GM18499 (cell line): ENCODE measurements around the gene RPL14.
A peak's percentile ranks its signal among the peaks of the same experiment; 100 is the strongest.
"Not testable (repeated sequence)": the region's sequence is repeated elsewhere in the genome, so short reads cannot be mapped to it uniquely, and the experiment has no call there.

Experiments
- ATAC-seq: cut with Tn5 transposase; IDR thresholded peaks from one replicate; pipeline ENCODE4 v1.9.1; 2021; ENCODE audit warnings: moderate number of reproducible peaks; ENCODE audit not compliant: insufficient read depth, unreplicated experiment

RPL14 gene

DNA sequence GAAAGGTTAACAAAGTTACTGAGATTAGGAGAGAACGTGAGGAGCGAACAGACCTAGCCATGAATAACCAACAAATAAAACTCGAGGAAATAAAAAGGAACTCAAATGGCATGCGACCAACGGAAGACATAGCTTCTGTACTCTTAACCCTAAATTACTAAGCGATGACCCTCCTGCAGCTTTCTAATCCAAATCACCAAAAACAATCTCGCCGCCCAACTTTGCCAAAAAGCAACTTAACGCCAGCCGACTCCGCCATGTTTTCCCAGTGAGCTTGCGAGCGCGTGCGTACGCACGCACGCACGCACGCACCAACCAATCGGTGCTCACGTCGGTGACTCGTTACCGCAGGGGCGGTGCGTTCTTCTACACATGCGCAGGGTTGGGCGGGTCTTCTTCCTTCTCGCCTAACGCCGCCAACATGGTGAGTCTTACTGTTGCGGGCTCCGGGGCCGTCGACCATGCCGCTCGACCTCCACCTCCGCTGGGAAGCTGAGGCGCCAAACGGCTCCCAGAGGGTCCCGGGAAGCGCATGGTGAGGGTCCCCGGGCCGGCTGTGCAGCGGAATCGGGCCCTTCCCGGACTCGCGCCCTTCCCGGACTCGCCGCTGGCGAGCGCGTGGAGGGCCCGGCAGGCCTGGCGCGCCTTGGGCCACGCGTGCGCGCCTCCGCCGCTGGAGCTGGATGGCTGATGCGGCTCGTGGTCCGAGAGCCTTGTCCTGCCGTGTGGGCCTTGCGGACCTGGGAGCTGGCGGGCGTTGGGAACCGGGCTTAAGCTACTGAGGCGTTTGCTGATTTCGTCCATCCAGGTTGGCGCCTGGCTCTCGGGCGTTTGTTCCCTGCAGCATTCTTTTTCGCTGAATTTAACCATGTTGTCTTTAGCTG is at the start of gene RPL14:
RPL14 (plus strand) TSS at position 400 of the 884 bp plus-strand sequence; CDS start at position 533, 133 bp downstream.
- ATAC-seq: peak; percentile 39

DNA sequence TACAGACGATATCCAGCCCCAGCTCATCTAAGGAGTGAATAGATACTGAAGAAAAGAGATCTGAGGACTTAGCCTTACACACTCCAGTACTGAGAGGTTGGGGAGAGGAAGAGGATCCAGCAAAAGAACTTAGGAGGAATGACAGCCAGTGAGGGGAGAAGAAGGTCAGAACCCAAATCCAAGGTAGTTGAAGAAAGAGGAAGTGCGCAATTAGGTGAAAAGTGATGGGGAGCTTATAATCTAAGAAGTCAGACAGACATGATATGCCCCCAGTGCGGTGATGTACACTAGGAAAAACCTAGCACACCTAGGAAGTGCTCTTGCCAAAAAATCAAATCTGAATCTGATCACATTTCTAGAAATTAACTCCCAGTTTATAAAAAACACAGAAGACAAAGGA is 49.5 kb upstream of the RPL14 start:
- no peak for ATAC-seq

GRCh38 chr3:40414270-40414669 is 42.9 kb upstream of the RPL14 start:
- ATAC-seq: no peak

- no peak for ATAC-seq
Observed at GRCh38 chr3:40417845-40418543, 39.1 kb upstream of the RPL14 start.

GRCh38 chr3:40422861-40423260 is 34.3 kb upstream of the RPL14 start:
- ATAC-seq: no peak

DNA sequence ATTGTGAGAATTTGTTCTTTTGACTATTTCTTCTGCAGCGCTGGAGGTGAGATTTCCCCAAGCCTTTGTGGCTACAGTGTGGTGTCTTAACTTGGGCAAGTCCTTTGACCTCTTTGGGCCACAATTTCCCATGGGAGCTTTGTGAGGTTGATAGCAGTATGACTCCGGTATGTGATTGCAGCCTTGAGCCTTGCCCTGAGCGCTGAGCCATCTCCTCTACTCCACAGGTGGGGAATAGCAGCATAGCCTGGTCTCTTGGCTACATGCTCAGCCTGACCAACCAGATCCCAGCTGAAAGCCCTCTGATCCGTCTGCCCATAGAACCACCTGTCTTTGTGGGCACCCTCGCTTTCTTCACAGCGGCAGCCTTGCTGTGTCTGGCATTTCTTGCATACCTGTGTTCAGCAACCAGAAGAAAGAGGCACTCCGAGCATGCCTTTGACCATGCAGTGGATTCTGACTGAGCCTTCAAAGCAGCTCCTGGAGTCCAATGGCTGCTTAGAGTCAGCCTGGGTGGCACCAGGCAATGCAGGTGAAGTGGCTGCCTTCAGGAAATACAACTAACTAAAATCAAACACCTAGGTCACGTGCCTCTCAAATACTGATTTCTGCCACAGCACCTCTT is 30.0 kb upstream of the RPL14 start:
- no peak for ATAC-seq

DNA sequence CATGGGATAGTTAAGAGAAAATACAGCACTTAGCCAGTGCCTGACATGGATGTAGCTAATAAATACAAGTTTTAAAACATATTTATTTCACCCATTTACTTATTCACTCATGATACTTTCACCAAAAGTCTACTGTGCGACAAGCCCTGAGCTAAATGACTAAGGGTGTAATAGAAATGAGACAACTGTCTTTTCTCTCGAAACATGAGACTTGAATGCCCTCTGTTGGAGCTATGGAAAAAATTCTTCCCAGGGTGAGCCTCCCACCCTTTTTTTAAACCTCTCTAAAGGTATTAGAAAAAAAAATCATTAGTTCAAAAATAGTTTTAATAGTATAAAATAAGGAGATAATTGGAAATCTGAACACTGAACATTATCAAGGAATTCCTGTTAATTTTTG is 24.3 kb upstream of the RPL14 start:
- no peak for ATAC-seq

DNA sequence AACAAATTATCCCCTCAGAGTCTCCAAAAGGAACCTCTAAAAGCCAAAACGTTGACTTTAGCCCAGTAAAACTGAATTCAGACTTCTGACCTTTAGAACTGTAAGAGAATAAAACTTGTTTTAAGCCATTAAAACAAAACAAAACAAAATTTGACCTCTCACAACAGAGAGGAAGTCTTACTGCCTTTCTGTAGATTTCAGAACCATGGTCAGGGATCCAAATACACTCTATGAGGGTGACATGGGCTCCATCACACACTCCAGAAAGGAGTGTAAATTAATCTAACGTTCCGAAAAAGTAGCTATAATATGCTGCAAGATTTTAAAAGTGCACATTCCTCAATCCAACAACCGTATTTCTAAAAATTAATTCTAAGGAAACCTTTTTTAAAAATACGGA is 19.2 kb upstream of the RPL14 start:
- ATAC-seq: no peak

GRCh38 chr3:40445062-40445461 is 12.1 kb upstream of the RPL14 start:
- no peak for ATAC-seq

GRCh38 chr3:40445880-40446279 is 11.3 kb upstream of the RPL14 start:
- ATAC-seq: no peak

- ATAC-seq: no peak
Observed at GRCh38 chr3:40450438-40450837, 6.7 kb upstream of the RPL14 start.

- ATAC-seq: no peak
Observed at GRCh38 chr3:40451551-40451950, 5.6 kb upstream of the RPL14 start.

- no peak for ATAC-seq
Observed at GRCh38 chr3:40452057-40452456, 5.1 kb upstream of the RPL14 start.

GRCh38 chr3:40452562-40452875 is 4.6 kb upstream of the RPL14 start:
- no peak for ATAC-seq

DNA sequence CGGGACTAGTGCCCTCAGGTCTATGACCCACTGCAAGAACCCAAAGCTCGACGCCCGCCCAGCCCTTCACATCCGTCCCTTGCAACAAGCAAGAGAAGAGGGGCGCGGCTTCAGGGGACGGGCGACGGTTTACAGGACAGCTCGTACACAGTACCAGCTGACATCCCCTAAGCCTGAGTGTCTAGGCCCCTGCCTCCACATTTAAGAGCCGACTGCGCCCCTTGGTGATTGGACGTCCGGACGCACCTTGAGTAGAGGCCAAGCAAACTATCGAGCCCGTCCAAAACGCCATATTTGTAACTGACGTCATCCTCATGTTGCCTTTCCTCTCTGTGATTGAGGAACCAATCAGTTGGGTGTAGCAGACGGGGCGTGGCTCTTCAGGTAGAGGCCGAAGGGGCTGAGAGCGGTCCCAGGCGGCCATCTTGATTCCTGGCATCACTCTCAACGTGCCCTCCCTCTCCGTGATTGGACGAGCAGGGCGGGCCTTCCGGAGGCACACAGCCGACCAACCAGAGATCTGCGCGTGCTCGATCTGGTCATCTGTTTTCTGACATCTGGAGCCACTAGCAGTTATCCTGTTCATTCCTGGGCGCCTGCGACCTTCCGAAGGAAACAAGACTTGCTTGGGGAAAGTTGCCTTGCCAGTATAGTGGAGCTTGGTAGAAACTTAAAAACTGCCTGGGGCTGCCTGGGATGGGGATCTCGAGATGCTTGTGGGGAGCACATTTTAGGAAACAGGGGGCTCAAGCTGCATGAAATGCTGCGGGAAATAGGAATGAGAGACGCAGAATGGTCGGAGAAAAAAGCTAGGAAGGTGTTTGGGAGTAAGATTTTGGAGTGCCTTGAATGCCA is 4.0 kb upstream of the RPL14 start:
- ATAC-seq: peak; percentile 90

GRCh38 chr3:40453933-40454332 is 3.2 kb upstream of the RPL14 start:
- ATAC-seq: no peak

GRCh38 chr3:40455328-40455727 is 1.8 kb upstream of the RPL14 start:
- ATAC-seq: no peak

GRCh38 chr3:40456279-40456939 is 730 bp upstream of the RPL14 start:
- ATAC-seq: no peak

DNA sequence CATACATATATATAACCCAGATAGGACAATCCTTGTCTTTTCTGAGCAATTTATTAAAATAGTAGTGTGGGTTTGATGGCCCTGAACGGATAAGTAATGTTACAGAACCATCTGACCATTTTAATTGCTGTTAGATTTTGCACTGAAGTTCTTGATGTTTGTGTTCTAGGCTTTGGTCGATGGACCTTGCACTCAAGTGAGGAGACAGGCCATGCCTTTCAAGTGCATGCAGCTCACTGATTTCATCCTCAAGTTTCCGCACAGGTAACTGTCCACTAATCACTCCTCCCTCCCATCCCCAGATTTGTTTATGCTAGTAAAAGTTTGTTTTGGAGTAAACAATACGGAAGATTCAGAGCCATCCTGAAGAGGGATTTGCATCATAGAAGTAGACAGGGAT is 1.3 kb downstream of the RPL14 start:
- ATAC-seq: no peak

DNA sequence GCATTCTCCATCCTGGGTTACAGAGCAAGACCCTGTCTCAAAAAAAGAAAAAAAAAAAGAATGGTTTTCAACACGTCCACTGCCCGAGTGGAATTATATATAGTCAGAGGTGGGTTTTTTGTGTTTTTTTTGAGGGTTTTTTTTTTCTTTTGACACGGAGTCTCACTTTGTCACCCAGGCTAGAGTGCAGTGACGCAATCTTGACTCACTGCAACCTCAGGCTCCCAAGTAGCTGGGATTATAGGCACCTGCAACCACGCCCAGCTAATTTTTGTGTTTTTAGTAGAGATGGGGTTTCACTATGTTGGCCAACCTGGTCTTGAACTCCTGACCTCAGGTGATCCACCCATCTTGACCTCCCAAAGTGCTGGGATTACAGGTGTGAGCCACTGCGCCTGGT is 3.3 kb downstream of the RPL14 start:
- not testable (repeated sequence) for ATAC-seq
